PC-9 (cell line): ENCODE data around the gene ENPEP. TPM values are rescaled to one million over a fixed set of nuclear protein-coding genes. Genes with fewer than 3 reads are reported as not detected.

Source experiments
- BruUV-seq: library from RNA; stranded (reverse); fragments of 400-500 nt; replicated peaks from 2 replicates; lab custom pipeline; 2021; lab: Mats Ljungman, UMichigan
- CTCF ChIA-PET: fragments of 300-600 bp; sonication (Branson Sonifier 250); formaldehyde crosslinking; loops from one replicate; lab custom pipeline; 2022; ENCODE audit warnings: antibody characterized with exemption; lab: Charles Lee
- POLR2A ChIA-PET: fragments of 300-600 bp; sonication (Branson Sonifier 250); formaldehyde crosslinking; loops from one replicate; lab custom pipeline; 2022; ENCODE audit warnings: antibody characterized with exemption; ENCODE audit not compliant: unreplicated experiment; lab: Charles Lee
- DNase-seq, 2 experiments: peaks; one replicate each; pipeline versions ENCODE4 v3.0.0 to v3.0.0-alpha.2; 2015 to 2022; ENCODE audit warnings: mixed read lengths in 1 of 2
- H2AFZ ChIP-seq: fragments of 200-600 bp; sonication (generic); 2 replicates; pipeline ENCODE4 v1.8.1; 2017; ENCODE audit warnings: antibody characterized with exemption
- H3F3A ChIP-seq: fragments of 200-600 bp; sonication (generic); 2 replicates; pipeline ENCODE4 v1.8.1; 2017; ENCODE audit warnings: antibody characterized with exemption, mild to moderate bottlenecking, low read depth; ENCODE audit not compliant: insufficient read depth
- H3K27ac ChIP-seq: fragments of 200-600 bp; sonication (generic); 2 replicates; pipeline ENCODE4 v1.6.1; 2016; ENCODE audit warnings: mixed run types
- H3K27me3 ChIP-seq: fragments of 200-600 bp; sonication (generic); 2 replicates; pipeline ENCODE4 v1.6.1; 2016; ENCODE audit warnings: low read depth, mixed run types; ENCODE audit not compliant: insufficient read depth
- H3K36me3 ChIP-seq: fragments of 200-600 bp; sonication (generic); 2 replicates; pipeline ENCODE4 v1.6.1; 2016; ENCODE audit warnings: low read depth, mixed run types
- H3K4me1 ChIP-seq: fragments of 200-600 bp; sonication (generic); replicated peaks from 2 replicates; pipeline ENCODE4 v1.6.1; 2016; ENCODE audit warnings: mixed run types; ENCODE audit not compliant: insufficient read depth
- H3K4me2 ChIP-seq: fragments of 200-600 bp; sonication (generic); 2 replicates; pipeline ENCODE4 v1.6.1; 2017; ENCODE audit warnings: mixed run types
- H3K4me3 ChIP-seq: fragments of 200-600 bp; sonication (generic); 2 replicates; pipeline ENCODE4 v1.6.1; 2016; ENCODE audit warnings: mixed run types
- H3K79me2 ChIP-seq: fragments of 200-600 bp; sonication (generic); 2 replicates; pipeline ENCODE4 v1.6.1; 2017; ENCODE audit warnings: low read depth, mixed run types
- H3K9me2 ChIP-seq: fragments of 200-600 bp; sonication (generic); 2 replicates; pipeline ENCODE4 v1.8.1; 2017; ENCODE audit warnings: mild to moderate bottlenecking; ENCODE audit not compliant: insufficient read depth
- H3K9me3 ChIP-seq: fragments of 200-600 bp; sonication (generic); 2 replicates; pipeline ENCODE4 v1.8.1; 2016; ENCODE audit warnings: low read depth; ENCODE audit not compliant: insufficient read depth
- H4K20me1 ChIP-seq: fragments of 200-600 bp; sonication (generic); 2 replicates; pipeline ENCODE4 v1.8.1; 2017; ENCODE audit not compliant: insufficient read depth
- CTCF ChIP-seq: fragments of 200-600 bp; sonication (generic); conservative IDR thresholded peaks from 2 replicates; pipeline ENCODE4 v1.6.1; 2017; ENCODE audit warnings: mixed run types, antibody characterized with exemption, mild to moderate bottlenecking, moderate library complexity
- EZH2 ChIP-seq: fragments of 200-600 bp; sonication (generic); IDR thresholded peaks from 2 replicates; pipeline ENCODE4 v1.8.0; 2017; ENCODE audit warnings: antibody characterized with exemption, low read depth
- intact Hi-C: fragments of 100-400 bp; cut with micrococcal nuclease; formaldehyde crosslinking; loops from one replicate; pipeline ENCODE4 v1.10.0; 2022; ENCODE audit not compliant: unreplicated experiment
- total RNA-seq: library from RNA; stranded (reverse); gene quantifications from 2 replicates; pipeline ENCODE4 v1.2.3, GENCODE V29; 2021

The ENPEP gene
- total RNA-seq, 1 experiment from 2014 or later, result not detected

GRCh38 chr4:110532901-110533589 lies 57.1 kb downstream of the ENPEP start:
- Histone ChIP-seq H3K27me3 (no peaks in the 10 kb centered on the region), H2AFZ (no peak overlapping the region), H3K9me2 (no peaks in the 10 kb centered on the region), H3K36me3 (no peaks in the 10 kb centered on the region), H3F3A (peaks cover 5% of the 10 kb centered on the region; the same call in 1 of the 2 replicates), H3K79me2 (no peaks in the 10 kb centered on the region), H3K4me2 (no peak overlapping the region), H3K4me3 (no peak overlapping the region), H3K27ac (peak overlapping the region; percentile 64; the same call in 1 of the 2 replicates), H3K4me1 (0 out of 2 replicates have a peak, but pooled peaks cover 8% of the 10 kb centered on the region), H3K9me3 (peaks cover 15% of the 10 kb centered on the region; the same call in 1 of the 2 replicates), H4K20me1 (no peaks in the 10 kb centered on the region)
- DNase-seq, result no peak
- ChIA-PET CTCF (interaction anchor here (1.0 kb wide), 1 partner anchor 17 kb away, joined by 4 read pairs; no protein-coding TSS in a partner anchor), POLR2A (interaction anchor here (0.6 kb wide), 1 partner anchor 24 kb away, joined by 3 read pairs; no protein-coding TSS in a partner anchor)
- TF ChIP-seq EZH2 (no peak), CTCF (no peak)
- intact Hi-C loops, result no loop called here
- BruUV-seq, result no TSS peak

GRCh38 chr4:110533590-110533910 lies 57.6 kb downstream of the ENPEP start:
- Histone ChIP-seq H3K4me3 (no peak overlapping the region), H4K20me1 (no peaks in the 10 kb centered on the region), H3K4me2 (no peak overlapping the region), H3F3A (peaks cover 5% of the 10 kb centered on the region; the same call in 1 of the 2 replicates), H3K27ac (peak overlapping the region; percentile 64), H3K4me1 (0 out of 2 replicates have a peak, but pooled peaks cover 8% of the 10 kb centered on the region), H3K9me3 (peaks cover 17% of the 10 kb centered on the region; the same call in 1 of the 2 replicates), H3K9me2 (no peaks in the 10 kb centered on the region), H3K79me2 (no peaks in the 10 kb centered on the region), H3K27me3 (no peaks in the 10 kb centered on the region), H3K36me3 (no peaks in the 10 kb centered on the region), H2AFZ (no peak overlapping the region)
- ChIA-PET CTCF (interaction anchor here (1.0 kb wide), 1 partner anchor 17 kb away, joined by 4 read pairs; no protein-coding TSS in a partner anchor), POLR2A (interaction anchor here (0.5 to 0.6 kb wide), 2 partner anchors 24 to 804 kb away, joined by 3 to 9 read pairs; partner anchors contain the start of gene PLA2G12A)
- TF ChIP-seq CTCF (no peak), EZH2 (no peak)
- no peak for DNase-seq
- intact Hi-C loops, result no loop called here
- no TSS peak for BruUV-seq

GRCh38 chr4:110533940-110534339 lies 58.0 kb downstream of the ENPEP start:
- no peaks in the 10 kb centered on the region for H3K9me2 ChIP-seq
- 0 out of 2 replicates have a peak, but pooled peaks cover 8% of the 10 kb centered on the region for H3K4me1 ChIP-seq
- peak overlapping the region; percentile 64 for H3K27ac ChIP-seq
- H3F3A ChIP-seq, result peaks cover 5% of the 10 kb centered on the region; the same call in 1 of the 2 replicates
- H3K27me3 ChIP-seq, result no peaks in the 10 kb centered on the region
- intact Hi-C loops, result no loop called here
- CTCF ChIA-PET, result interaction anchor here (0.6 to 1.0 kb wide), 2 partner anchors 18 to 1175 kb away, joined by 4 to 5 read pairs; no protein-coding TSS in a partner anchor
- H4K20me1 ChIP-seq, result no peaks in the 10 kb centered on the region
- BruUV-seq, result no TSS peak
- H3K9me3 ChIP-seq, result peaks cover 17% of the 10 kb centered on the region; the same call in 1 of the 2 replicates
- no peaks in the 10 kb centered on the region for H3K79me2 ChIP-seq
- no peak overlapping the region for H2AFZ ChIP-seq
- TF ChIP-seq CTCF (no peak), EZH2 (no peak)
- H3K4me3 ChIP-seq, result no peak overlapping the region
- DNase-seq, result peak; percentile 27 to 83
- H3K36me3 ChIP-seq, result no peaks in the 10 kb centered on the region
- no peak overlapping the region; the same call in 1 of the 2 replicates for H3K4me2 ChIP-seq
- POLR2A ChIA-PET, result interaction anchor here (0.5 to 0.6 kb wide), 2 partner anchors 25 to 804 kb away, joined by 3 to 9 read pairs; partner anchors contain the start of gene PLA2G12A
